Keratinocyte (primary cell): Measurements from ENCODE around the gene C22orf31. TPM values are rescaled to one million over a fixed set of nuclear protein-coding genes. Genes with fewer than 3 reads are reported as not detected.

Experiments
- DNase-seq: peaks from one replicate; pipeline ENCODE4 v3.0.0-alpha.2; 2011; ENCODE audit warnings: low read depth, missing footprints, low spot score
- FAIRE-seq: peaks from 2 replicates; lab custom pipeline; 2011; peaks lifted over from hg19 to GRCh38; lab: Jason Lieb, UNC
- H2AFZ ChIP-seq: 2 replicates; pipeline ENCODE4 v1.6.0; 2012; ENCODE audit warnings: low read length, control low read depth, inconsistent platforms; ENCODE audit not compliant: control insufficient read depth
- H3K27ac ChIP-seq: 2 replicates; pipeline ENCODE4 v1.5.1; 2011; ENCODE audit warnings: low read length; ENCODE audit not compliant: control insufficient read depth, insufficient read depth
- H3K27me3 ChIP-seq: 3 replicates; pipeline ENCODE4 v1.6.0; 2011; ENCODE audit warnings: low read length; ENCODE audit not compliant: control insufficient read depth, insufficient read depth; ENCODE audit errors: extremely low read depth
- H3K36me3 ChIP-seq, 2 experiments: 2 replicates in 1 of 2; 3 replicates in 1 of 2; pipeline ENCODE4 v1.5.1; 2011; ENCODE audit warnings: low read length in 2 of 2, mild to moderate bottlenecking in 1 of 2; ENCODE audit not compliant: control insufficient read depth in 2 of 2, insufficient read depth in 2 of 2; ENCODE audit errors: extremely low read depth in 1 of 2
- H3K4me1 ChIP-seq: 3 replicates; pipeline ENCODE4 v1.5.1; 2011; ENCODE audit warnings: low read length; ENCODE audit not compliant: control insufficient read depth, insufficient read depth; ENCODE audit errors: extremely low read depth
- H3K4me2 ChIP-seq: 3 replicates; pipeline ENCODE4 v1.6.0; 2011; ENCODE audit warnings: low read depth, low read length; ENCODE audit not compliant: control insufficient read depth, insufficient read depth; ENCODE audit errors: extremely low read depth
- H3K4me3 ChIP-seq, 3 experiments: fragments of 200-600 bp in 1 of 3; sonication (generic) in 1 of 3; 2 replicates in 2 of 3; 3 replicates in 1 of 3; pipeline ENCODE4 v1.5.1; 2011 to 2016; ENCODE audit warnings: low read length in 3 of 3, mild to moderate bottlenecking in 3 of 3, control low read depth in 2 of 3, inconsistent platforms in 1 of 3, low read depth in 1 of 3, mixed read lengths in 1 of 3, mixed run types in 1 of 3, moderate library complexity in 1 of 3; ENCODE audit not compliant: control insufficient read depth in 2 of 3, insufficient read depth in 2 of 3; ENCODE audit errors: extremely low read depth in 1 of 3
- H3K79me2 ChIP-seq: 2 replicates; pipeline ENCODE4 v1.6.0; 2012; ENCODE audit warnings: low read length; ENCODE audit not compliant: control insufficient read depth, insufficient read depth
- H3K9ac ChIP-seq: 3 replicates; pipeline ENCODE4 v1.6.0; 2011; ENCODE audit warnings: low read length; ENCODE audit not compliant: control insufficient read depth, insufficient read depth; ENCODE audit errors: extremely low read depth
- H3K9me1 ChIP-seq: 3 replicates; pipeline ENCODE4 v1.6.0; 2011; ENCODE audit warnings: low read length; ENCODE audit not compliant: control insufficient read depth, insufficient read depth; ENCODE audit errors: extremely low read depth
- H3K9me3 ChIP-seq: 2 replicates; pipeline ENCODE4 v1.5.1; 2012; ENCODE audit warnings: low read depth, low read length; ENCODE audit not compliant: control insufficient read depth
- H4K20me1 ChIP-seq: 3 replicates; pipeline ENCODE4 v1.6.0; 2011; ENCODE audit warnings: low read length; ENCODE audit not compliant: control insufficient read depth, insufficient read depth; ENCODE audit errors: extremely low read depth
- CTCF ChIP-seq, 3 experiments: IDR thresholded peaks in 1 of 3; conservative IDR thresholded peaks in 1 of 3; optimal IDR thresholded peaks in 1 of 3; 2 replicates in 2 of 3; 3 replicates in 1 of 3; pipeline versions ENCODE3 to v1.5.1; 2011; ENCODE audit warnings: low read length in 3 of 3, mild to moderate bottlenecking in 3 of 3, moderate library complexity in 2 of 3, control low read depth in 1 of 3, inconsistent platforms in 1 of 3; ENCODE audit not compliant: insufficient read depth in 2 of 3; ENCODE audit errors: extremely low read depth in 1 of 3
- EZH2 ChIP-seq: IDR thresholded peaks from one replicate; pipeline ENCODE4 v1.6.1; 2012; ENCODE audit warnings: inconsistent platforms, mild to moderate bottlenecking, low read length, moderate library complexity
- dilution Hi-C: fragments of 300-500 bp; cut with MboI; formaldehyde crosslinking; loops from one replicate; pipeline ENCODE4 v1.7.0; 2020; ENCODE audit warnings: low sequenced_read_pairs; ENCODE audit not compliant: extremely low pct_ligation_motif_present
- polyA plus RNA-seq, 5 experiments: library from polyadenylated mRNA; depleted of rRNA in 3 of 5; stranded (reverse) in 3 of 5; stranded (forward) in 1 of 5; unstranded in 1 of 5; fragments of >200 nt; gene quantifications; 1 replicate in 1 of 5; 2 replicates in 3 of 5; 3 replicates in 1 of 5; pipeline versions ENCODE4 v1.2.1 to v1.2.3, GENCODE V29; 2011 to 2012; ENCODE audit warnings: missing spikeins in 2 of 5, low read depth in 1 of 5, low replicate concordance in 1 of 5

C22orf31 gene
- polyA plus RNA-seq, 1 donor (not counting 4 experiments of a cell fraction or from before 2014, with no cell fraction given) = not detected

GRCh38 chr22:29060251-29060869 is 1.3 kb downstream of the C22orf31 start:
- Histone ChIP-seq H3K9me3 (no peaks in the 10 kb centered on the region), H3K4me1 (no peaks in the 10 kb centered on the region), H3K4me2 (no peak overlapping the region), H4K20me1 (no peaks in the 10 kb centered on the region), H3K36me3 (no peaks in the 10 kb centered on the region), H3K9me1 (no peaks in the 10 kb centered on the region), H3K9ac (no peak overlapping the region), H3K27ac (no peak overlapping the region), H3K4me3 (no peak overlapping the region), H3K27me3 (no peaks in the 10 kb centered on the region), H2AFZ (no peak overlapping the region), H3K79me2 (no peaks in the 10 kb centered on the region)
- no peak for FAIRE-seq
- TF ChIP-seq EZH2 (no peak), CTCF (optimal IDR thresholded peaks at IDR 0.05 in 1 of 3, IDR thresholded peaks at IDR 0.05 in 1 of 3, conservative IDR thresholded peaks at IDR 0.05 in 1 of 3; ENCODE audit: extremely low read depth in 1 of 3, insufficient read depth in 2 of 3, low read length in 3 of 3) (no peak)
- dilution Hi-C loops = no loop called here
- no peak for DNase-seq

GRCh38 chr22:29056472-29056871 is 5.2 kb downstream of the C22orf31 start:
- H3K4me3 ChIP-seq = no peak overlapping the region
- H3K9me3 ChIP-seq = no peaks in the 10 kb centered on the region
- H3K9me1 ChIP-seq = no peaks in the 10 kb centered on the region
- H3K9ac ChIP-seq = no peak overlapping the region
- dilution Hi-C loops = no loop called here
- H3K4me1 ChIP-seq = no peaks in the 10 kb centered on the region
- no peaks in the 10 kb centered on the region for H3K79me2 ChIP-seq
- no peak for DNase-seq
- H3K4me2 ChIP-seq = no peak overlapping the region
- no peak overlapping the region for H2AFZ ChIP-seq
- H4K20me1 ChIP-seq = no peaks in the 10 kb centered on the region
- H3K27me3 ChIP-seq = no peaks in the 10 kb centered on the region
- no peak for TF ChIP-seq EZH2
- TF ChIP-seq CTCF (optimal IDR thresholded peaks at IDR 0.05 in 1 of 3, IDR thresholded peaks at IDR 0.05 in 1 of 3, conservative IDR thresholded peaks at IDR 0.05 in 1 of 3; ENCODE audit: extremely low read depth in 1 of 3, insufficient read depth in 2 of 3, low read length in 3 of 3) = no peak
- H3K36me3 ChIP-seq = no peaks in the 10 kb centered on the region
- FAIRE-seq = no peak
- no peak overlapping the region for H3K27ac ChIP-seq
